HEK293T (cell line): ENCODE results near the gene SNCA.

Experiments used
- ARNT ChIP-seq: fragments of 450-650 bp; IDR thresholded peaks from 2 replicates; pipeline ENCODE4 v1.6.1; 2017; ENCODE audit warnings: mild to moderate bottlenecking
- BHLHE40 ChIP-seq: fragments of 450-650 bp; IDR thresholded peaks from 2 replicates; pipeline ENCODE4 v1.6.1; 2016; ENCODE audit warnings: mild to moderate bottlenecking, moderate library complexity, borderline replicate concordance
- CTBP1 ChIP-seq: fragments of 450-650 bp; IDR thresholded peaks from 2 replicates; pipeline ENCODE4 v1.6.1; 2016; ENCODE audit warnings: borderline replicate concordance
- FOXM1 ChIP-seq: fragments of 450-650 bp; IDR thresholded peaks from 2 replicates; pipeline ENCODE4 v1.6.1; 2017; ENCODE audit warnings: mild to moderate bottlenecking, borderline replicate concordance
- SP1 ChIP-seq: fragments of 450-650 bp; IDR thresholded peaks from 2 replicates; pipeline ENCODE4 v1.6.1; 2017
- SUZ12 ChIP-seq: fragments of 450-650 bp; IDR thresholded peaks from 2 replicates; pipeline ENCODE4 v1.6.1; 2016; ENCODE audit warnings: mild to moderate bottlenecking
- ZNF384 ChIP-seq: fragments of 450-650 bp; IDR thresholded peaks from 2 replicates; pipeline ENCODE4 v1.6.1; 2016
- TF ChIP-seq, protein P1 (sequence below): fragments of 450-650 bp; IDR thresholded peaks from 2 replicates; pipeline ENCODE4 v1.6.1; 2016

DNA sequence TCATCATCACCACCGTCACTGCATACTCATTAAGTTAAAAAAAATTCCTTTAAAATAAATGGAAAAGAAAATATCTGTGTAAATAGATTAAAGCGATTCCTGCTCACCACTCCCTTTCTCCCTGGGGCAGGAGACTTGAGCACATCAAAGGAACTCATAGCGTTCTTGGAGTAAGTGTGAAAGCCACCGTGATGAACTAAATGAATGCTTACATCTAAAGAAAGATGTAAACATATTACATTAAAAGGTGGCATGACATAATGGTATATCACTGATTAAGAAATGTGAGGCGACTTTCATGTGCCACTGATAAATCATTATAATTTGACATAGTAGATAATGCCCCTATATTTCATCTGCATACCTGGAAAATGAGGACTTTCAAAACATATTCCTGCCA, 92.0 kb downstream of the SNCA start:
- TF ChIP-seq BHLHE40: no peak
- no peak for TF ChIP-seq FOXM1
- TF ChIP-seq ARNT: no peak
- no peak for TF ChIP-seq CTBP1
- TF ChIP-seq, protein P1, sequence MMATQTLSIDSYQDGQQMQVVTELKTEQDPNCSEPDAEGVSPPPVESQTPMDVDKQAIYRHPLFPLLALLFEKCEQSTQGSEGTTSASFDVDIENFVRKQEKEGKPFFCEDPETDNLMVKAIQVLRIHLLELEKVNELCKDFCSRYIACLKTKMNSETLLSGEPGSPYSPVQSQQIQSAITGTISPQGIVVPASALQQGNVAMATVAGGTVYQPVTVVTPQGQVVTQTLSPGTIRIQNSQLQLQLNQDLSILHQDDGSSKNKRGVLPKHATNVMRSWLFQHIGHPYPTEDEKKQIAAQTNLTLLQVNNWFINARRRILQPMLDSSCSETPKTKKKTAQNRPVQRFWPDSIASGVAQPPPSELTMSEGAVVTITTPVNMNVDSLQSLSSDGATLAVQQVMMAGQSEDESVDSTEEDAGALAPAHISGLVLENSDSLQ: no peak
- no peak for TF ChIP-seq ZNF384
- TF ChIP-seq SUZ12: no peak
- no peak for TF ChIP-seq SP1
